Measurements from ENCODE around the gene CHN2.

DNA sequence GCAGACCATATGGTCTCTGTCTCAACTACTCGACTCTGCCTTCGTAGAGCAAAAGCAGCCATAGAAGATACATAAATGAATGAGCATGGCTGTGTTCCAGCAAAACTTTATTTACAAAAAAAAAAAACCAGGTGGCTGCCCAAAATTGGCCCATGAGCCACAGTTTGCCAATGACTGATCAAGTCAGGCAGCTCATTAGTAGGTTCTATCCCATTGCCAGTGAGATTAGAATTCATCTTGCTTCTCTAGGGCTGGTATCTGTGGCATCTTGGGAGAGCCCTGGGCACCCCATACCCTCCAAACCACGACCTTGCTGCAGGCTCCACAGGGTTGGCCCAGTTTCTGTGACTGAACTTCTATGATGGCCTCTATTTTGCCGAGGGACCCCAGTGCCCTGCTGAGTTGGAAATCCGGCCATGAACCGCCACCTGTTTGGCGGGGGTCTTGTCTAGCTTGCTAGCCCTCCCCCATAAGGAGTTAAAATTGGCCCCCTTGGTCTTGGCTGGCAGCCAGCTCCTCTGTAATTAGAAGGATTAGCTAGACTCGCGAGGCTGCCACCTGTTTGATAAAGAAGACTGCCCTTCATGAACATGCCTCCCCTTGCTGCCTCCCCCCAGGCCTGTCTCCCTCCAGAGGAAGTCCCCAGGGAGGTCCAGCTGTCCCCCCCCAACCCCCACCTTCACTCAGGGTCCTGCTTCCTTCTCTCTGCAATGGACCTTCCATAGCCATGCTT, 83.9 kb downstream of the CHN2 start:
- TF ChIP-seq POLR2AphosphoS5 (IDR thresholded peaks at IDR 0.05) (no peak), POLR2A (IDR thresholded peaks at IDR 0.05; ENCODE audit: low read depth) (no peak), CTCF (IDR thresholded peaks at IDR 0.05) (no peak)
